Smooth muscle cell of the brain vasculature (primary cell): Measurements from ENCODE around the gene GRHPR.

Experiments used
- DNase-seq: peaks from one replicate; pipeline ENCODE4 v3.0.0-alpha.2; 2012; ENCODE audit warnings: low read depth, low spot score

The GRHPR gene

DNA sequence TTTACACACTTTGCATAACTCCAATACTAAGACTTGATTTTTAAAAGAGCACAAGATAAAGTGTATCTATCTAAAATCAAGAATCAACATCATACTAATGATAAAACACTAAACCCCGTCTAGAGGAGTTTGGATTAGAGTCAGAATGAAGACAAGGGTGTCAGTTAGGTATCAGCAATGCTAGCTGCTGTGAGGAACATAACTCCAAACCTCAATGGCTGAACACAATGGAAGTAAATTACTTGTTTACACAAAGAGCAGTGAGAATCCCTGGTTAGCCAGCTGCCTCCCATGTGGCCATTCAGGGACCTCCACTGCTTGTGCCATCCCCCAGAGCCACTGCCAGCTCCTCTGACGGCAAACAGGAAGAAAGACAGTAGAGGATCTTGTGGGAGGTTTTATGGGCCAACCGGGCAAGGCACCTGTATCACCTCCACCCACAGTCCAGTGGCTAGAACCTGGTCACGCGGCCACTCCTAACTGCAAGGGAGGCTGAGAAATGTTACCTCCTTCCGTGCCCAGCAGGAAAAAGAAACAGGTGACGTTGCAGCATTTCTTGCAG, 24.0 kb upstream of the GRHPR start:
- DNase-seq: no peak

DNA sequence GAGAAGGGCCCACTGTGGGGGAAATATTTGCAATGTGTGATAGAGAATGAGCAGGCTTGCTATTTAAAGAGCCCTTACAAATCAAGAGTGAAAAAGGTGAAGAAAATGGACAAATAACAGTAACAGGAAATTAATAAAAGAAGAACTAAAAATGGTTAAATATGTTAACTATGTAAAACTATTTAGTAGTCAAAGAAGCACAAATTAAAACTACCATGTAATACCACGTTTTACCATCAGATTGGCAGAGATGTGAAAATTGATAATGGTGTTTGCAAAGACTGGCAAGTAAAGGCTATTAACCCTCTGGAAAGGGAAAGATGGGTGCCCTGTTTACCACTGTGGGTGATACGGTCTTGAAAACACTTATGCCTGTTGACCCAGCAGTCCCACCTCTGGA, 23.2 kb upstream of the GRHPR start:
- DNase-seq: no peak

DNA sequence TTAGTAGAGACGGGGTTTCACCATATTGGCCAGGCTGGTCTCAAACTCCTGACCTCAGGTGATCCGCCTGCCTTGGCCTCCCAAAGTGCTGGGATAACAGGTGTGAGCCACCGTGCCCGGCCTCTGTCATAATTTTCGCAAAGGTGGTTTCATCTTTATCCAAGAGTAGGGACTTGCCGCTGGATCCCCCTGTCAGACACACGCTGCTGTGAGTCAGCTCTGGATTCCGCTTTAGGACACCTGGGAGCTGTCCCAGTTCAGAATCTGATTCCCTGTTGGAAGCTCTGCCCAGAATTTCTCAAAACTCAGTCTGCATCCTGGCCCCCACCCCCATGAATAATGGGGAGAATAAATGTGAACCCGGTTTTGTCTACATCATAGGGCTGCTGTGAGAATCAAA, 17.9 kb upstream of the GRHPR start:
- DNase-seq: no peak

DNA sequence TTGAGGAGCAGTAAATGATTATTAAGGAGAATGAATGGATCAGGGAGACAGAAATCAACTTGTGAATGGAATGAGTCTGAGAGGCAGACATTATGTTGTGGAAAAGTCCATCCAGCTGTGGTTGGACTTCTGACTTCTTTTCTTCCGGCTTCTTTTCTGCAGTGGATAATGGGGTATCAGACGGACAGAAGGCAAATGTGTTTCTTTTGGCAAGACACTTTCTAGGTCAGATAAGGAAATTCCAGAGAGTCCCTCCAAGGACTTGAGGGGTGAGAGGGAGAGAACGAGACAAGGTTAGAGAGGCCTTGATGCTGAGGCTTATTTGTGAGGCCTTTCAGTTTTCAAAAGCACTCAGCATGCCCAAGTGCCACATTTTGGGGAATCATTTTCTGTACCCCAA, 17.1 kb upstream of the GRHPR start:
- DNase-seq: no peak

DNA sequence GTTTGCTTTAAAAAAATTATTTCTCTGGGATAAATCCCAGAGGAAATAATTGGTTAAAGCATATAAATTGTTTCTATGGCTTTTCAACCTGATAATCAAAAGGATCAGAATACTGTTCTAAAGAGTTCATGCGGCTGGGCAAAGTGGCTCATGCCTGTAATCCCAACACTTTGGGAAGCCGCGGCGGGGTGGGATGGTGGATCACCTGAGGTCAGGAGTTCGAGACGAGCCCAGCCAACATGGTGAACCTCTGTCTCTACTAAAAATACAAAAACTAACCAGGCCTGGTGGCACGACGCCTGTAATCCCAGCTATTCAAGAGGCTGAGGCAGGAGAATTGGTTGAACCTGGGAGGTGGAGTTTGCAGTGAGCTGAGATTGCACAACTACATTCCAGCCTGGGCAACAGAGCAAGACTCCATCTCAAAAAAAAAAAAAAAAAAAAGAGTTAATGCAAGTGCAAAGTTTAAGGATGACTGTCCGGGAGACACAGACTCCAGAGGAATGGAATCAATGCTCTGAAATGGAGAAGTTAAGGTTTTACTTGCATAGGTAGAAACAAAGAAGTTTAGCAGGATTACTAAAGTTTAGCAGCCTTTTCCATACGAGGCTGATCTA, 16.6 kb upstream of the GRHPR start:
- DNase-seq: no peak

DNA sequence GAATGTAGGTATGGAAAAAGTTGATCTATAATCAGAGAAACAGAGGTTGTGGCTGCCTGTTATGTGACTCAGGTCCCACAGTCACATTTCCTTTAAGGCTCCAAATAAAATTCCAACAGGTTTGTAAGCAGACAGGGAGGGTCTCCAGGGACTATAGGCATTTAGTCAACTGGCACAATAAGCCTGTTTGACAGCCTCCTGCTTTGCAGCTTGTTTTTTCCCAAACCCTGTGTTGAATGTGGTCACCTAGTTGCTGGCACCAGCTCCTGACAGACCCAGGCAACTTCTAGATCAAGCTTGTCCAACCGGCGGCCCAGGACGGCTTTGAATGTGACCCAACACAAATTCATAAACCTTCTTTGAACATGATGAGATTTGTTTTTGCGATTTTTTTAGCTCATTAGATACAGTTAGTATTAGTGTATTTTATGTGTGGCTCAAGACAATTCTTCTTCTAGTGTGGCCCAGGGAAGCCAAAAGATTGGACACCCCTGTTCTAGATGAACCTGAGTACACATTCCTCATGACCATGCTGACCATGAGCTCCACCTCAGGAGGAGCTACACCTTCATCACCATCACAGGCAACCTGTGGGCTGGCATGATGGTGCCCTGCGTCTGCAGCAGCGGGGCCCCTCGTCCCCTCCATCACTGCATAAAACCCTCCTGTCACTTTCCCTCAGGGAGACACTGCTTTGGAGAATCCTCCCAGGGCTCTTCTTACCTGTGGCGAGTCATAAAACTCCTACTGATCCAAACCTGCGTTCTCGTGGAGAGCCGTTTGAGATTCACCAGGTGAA, 15.7 kb upstream of the GRHPR start:
- DNase-seq: no peak

DNA sequence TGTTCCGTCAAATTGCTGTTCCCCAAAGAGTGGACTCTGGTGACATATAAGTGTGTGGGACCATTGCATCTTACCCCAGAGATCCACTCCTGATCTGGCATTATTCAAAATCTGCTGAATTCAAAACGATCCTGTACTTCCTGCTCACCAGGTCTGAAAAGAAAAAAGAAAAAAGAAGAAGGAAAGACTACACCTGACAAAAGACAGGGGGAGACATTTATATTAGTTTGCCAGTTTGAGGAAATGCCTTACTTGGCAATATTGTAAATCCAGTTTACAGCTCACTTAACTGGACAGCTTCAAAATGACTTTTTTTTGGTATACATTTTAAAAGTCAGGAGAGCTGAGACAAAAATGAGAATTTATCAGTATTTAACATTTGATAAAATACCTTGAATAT, 15.0 kb upstream of the GRHPR start:
- DNase-seq: no peak

DNA sequence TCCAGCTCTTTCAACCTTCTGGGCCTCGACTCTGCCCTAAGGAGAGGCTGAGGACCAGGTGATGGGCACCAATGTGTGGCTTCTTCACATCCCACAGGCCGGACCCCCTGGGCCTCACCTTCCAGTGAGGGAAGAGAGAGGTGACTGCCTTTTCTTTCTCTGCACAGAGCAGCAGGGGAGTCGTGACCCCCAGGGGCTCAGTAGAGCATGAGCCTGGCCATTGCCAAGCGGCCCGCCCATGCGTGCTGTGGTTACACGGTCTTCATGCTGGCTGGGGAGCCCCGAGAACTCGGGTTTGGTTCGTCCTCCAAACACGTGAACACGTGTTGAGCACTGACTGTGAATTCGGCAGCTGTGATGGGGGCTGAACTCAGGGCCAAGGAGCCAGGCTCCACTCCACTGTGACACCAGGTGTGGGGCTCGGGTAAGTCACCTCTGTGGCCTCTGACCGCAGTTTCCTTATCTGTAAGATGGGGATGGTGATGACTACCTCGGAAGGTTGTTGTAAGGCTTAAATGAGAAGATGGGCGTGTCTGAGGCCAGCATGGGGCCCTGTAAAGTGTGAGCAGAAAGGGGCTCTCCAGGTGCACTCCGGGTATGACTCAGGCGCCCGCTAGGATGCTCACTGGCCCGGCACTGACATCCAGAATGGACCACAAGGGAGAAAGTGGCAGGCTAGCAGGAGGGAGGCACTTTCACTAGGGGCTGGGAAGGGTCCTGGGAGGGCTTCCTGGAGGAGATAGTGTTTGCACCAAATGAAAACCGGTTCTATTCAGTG, 13.4 kb upstream of the GRHPR start:
- DNase-seq: no peak

DNA sequence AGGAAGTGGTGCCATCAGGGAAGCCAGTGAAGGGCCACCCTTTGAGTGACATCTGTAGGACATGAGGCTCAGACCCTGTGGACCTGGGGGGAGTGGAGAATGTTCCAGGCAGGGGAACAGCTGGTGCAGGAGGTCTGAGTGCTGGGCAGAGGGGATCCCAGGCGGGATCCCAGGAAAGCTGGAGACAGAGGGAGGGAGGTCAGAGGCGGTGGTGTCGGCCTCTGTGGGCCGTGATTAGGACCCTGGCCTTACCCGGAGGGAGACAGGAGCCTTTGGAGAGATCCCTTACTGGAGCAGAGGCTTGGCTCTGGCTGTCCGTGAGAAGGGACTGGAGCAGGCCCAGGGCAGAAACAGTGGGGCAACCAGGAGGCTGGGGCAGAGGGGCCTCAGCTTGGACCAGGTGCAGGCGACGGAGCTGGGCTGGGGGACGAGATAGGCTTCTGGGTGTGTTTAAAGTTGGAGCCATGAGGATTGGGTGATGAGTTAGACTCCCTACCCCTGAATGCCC, 12.1 kb upstream of the GRHPR start:
- DNase-seq: no peak

DNA sequence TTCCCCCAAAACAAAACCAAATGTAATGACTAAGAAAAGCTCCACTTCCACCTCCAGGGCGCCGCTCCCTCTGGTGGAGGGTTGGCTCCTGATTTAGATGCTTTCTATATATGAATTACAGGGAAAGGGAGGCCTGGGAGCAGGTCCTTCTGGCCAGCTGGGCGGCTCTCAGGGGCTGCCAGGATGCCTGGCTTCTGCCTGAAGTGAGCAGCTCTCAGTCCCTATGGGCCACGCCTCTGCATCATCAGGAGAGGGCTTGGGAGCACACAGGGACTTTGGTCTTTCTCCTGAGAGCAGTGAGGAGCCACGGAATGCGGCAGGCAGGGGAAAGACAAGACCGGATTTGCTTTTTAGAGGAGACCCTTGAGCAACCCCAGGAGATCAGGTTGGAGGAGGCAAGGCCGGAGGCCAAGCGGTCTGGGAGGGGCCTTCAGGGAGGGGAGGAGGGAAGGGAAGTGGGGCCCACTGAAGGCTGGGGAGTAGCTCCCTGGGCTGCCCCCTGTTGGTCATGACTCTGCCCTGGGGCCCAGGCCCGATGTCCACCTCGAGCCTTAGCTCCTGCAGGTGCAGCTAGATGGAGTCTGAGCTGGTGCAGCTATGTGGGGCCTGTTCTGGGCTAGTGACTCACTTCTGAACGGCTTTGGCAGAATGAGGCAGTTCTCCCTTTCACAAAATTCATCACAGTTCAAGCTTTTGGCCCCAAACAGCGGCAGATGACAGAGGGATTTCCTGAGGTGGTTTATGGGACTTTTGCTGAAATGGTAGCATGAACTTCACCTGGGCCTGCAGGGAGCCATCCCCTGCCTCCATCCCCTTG, 11.3 kb upstream of the GRHPR start:
- DNase-seq: no peak

DNA sequence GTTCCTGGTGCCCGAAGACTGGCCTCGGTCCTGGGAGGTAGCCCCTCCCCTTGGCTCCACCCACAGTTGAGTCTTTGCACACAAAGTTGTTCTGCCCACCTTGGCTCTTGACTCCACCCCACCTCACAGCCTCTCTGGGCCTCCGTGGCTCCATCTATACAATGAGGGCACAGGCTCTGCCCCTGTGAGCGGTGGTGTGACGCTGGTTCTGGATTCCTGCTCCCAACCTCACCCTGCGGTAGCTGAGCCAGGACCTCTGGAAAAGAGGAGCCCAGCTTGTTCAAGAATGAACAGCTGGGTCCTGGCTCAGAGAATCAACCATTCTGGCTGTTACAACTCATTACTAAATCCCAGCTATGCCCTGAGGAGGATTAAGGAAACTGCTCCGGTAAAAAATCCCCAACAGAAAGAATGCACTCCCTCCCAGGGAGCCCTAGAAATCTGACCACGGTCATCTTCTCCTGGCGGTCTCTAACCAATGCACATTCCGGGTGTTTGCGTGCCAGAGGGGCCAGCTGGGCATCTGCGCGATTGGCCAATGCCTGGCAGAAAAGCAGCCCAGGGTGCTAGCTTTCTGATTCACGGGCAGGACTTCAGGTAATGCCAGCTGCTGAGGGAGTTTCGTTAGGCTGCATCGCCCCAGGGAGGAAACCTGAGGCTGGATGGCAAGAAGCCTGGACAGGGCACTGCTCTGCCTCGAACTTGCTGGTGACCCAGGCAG, 9.9 kb upstream of the GRHPR start:
- DNase-seq: no peak

DNA sequence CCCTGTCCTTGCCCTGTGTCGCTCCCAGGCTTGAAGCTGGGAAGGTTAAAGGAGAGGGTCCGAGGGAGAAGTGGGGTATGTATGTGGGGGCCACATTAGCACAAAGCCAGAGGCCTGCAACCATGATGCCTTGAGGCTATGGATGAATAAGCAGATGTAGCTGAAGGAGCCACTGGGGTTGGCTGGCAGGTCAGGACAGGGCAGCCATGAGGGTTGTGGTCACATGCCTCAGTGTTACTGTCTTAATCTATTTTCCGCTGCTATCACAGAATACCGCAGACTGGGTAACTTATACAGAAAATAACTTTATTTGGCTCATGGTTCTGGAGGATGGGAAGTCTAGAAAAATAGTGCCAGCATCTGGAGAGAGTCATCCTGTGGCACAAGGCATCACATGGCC, 9.2 kb upstream of the GRHPR start:
- DNase-seq: no peak

DNA sequence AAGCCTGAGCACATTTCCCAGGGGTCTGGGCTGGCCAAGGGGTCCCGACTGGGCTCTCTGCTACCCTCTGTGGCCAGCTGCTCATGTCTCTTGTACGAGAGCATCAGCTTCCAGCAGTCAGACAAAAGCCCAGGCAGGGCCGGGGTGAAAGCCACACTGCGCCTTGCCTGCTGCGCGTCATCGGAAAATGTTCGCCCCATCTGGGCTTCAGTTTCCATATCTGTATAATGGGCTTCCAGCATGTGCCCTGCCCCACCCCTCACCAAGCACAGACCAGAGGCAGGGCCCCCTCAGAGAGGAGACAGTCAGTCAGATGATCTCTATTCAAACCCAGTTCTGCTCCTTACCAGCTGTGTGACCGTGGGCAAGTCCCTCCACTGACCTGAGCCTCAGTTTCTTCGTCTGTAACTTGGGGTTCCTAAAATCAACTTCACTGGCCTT, 8.0 kb upstream of the GRHPR start:
- no peak for DNase-seq

DNA sequence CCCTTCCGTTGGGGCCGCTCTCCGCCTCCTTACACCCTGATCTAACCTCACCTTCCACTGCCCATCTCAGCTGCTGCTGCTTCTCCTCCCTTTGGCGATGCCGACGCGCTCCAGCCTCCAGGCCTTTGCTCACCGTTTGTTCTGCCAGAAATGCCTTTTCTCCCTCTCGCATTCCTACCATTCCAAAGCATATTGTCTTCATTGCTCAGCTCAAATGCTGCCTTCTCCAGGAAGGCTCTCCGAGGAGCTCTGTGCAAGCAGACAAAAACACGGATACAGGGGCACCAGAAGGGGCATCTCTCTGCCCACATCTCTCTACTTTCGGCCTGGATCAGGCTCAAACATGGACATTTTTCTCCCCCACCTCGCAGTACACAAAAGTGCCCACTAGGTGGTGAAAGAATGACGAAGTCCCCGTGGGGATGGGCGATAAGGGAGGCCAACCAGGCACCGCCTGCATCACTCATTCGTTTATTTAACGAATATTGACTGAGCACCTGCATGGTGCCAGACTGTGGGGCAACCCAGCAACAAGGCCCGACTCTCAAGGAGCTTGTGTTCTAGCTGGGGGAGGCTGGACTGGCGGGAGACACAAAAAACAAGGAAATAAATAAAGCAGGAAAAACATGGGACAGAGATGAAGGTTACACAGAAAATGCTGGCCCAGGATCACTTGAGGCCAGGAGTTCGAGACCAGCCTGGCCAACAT, 7.3 kb upstream of the GRHPR start:
- no peak for DNase-seq

DNA sequence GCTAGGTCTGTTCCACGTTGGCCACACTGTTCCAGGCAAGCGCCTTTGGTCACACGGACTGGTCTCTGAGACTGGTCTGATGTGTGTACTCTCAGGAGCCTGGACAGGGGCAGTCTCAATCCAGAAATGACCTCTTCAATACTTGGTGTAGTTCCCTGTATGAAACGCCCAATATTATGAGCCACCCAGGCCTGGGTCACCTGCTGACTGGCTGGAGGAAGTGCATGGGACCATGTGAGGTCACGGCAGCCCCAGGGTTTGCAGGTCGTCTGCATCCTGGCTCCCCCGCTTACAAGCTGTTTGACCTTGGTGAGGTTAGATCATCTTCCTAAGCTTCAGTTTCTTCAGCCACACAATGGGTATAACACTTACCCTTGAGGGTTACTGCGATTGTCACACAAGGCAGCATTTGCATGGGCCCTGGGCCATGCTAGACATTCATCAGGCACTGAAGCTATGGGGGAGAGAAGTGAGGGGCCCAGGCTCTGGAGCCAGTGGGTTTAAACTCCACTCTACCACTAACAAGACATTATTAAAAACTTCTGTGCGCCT, 5.2 kb upstream of the GRHPR start:
- no peak for DNase-seq

DNA sequence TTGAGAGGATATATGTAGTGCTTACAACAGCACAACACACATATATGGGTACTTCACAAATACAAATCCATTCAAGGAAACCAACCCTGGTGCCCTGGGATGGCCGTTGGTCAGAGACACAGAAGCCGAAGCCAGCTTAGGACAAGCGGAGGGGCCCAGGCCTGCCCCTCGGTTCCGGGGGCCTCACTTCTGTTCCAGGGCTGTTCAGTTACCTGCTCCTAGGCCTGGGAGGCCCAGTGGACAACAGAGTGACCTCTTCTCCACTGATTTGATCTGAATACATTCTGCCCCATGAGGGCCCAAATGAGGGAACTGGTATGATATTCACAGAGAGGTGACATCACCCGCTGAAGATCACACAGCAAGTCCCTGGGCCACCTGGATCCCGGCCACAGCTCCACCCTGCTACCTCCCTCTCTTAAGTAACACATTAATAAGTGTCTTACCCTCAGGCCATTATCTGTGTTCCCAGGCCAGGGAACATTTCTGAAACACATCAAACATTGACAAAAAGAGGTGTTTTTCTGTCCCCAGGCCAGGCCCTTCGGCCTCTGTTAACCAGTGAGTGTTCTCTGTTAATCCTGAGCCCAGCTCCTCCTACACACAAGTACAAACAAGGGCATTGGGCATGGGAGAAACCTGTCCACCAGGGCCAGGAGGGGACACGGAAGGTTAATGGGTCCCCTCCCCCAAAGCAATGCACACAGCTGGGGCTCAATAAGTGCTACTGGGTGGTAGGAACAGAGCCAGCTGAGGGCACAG, 4.5 kb upstream of the GRHPR start:
- DNase-seq: no peak

DNA sequence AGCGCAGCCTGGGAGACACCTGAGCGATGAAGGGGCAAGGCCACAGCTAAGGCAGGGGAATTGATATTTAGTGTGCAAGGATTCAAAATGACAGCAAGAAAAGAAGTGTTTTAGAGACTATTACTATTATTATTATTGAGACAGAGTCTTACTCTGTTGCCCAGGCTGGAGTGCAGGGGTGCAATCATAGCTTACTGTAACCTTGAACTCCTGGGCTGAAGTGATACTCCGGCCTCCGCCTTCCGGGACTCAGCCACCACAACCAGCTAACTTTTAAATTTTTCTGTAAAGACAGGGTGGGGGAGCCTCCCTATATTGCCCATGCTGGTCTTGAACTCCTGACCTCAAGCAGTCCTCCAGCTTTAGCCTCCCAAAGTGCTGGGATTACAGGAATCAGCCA, 3.3 kb upstream of the GRHPR start:
- DNase-seq: no peak

DNA sequence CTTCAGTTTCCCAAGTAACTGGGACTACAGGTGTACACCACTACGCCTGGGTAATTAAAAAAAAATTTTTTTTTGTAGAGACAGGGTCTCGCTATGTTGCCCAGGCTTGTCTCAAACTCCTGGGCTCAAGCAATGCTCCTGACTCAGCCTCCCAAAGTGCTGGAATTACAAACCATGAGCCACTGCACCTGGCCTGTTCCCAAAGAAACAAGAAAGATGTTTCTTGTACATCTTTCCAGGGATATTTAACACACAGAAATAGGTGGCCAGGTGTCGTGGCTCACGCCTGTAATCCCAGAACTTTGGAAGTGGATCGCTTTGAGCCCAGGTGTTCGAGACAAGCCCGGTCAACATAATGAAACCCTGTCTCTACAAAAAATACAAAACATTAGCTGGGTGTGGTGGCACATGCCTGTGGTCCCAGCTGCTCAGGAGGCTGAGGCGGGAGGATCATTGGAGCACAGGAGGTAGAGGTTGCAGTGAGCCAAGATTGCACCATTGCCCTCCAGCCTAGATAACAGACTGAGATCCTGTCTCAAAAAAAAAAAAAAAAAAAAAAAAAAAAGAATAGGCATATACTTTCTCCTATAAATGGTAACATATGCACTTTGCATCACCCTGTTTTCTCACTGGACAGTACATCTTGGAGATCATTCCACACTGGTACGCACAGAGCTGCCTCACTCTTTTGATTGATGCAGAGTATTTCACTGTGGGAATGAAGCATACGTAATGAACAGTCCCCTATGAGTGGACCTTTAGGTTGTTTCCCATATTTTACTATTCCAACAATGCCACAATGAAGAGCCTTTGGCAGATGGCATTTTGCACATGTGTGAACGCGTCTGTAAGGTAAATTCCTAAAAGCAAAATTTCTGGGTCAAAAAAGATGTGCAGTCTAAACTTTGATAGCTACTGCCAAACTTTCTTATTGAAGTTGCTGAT, 2.0 kb upstream of the GRHPR start:
- DNase-seq: no peak
